ENCODE results near the gene GALNT15.

- no peak for TF ChIP-seq JUND (IDR thresholded peaks at IDR 0.05)
- TF ChIP-seq TAF1 (conservative IDR thresholded peaks at IDR 0.05) = no peak
- TF ChIP-seq, protein P1, sequence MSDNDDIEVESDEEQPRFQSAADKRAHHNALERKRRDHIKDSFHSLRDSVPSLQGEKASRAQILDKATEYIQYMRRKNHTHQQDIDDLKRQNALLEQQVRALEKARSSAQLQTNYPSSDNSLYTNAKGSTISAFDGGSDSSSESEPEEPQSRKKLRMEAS (IDR thresholded peaks at IDR 0.05) = no peak
- TF ChIP-seq EGR1 (IDR thresholded peaks at IDR 0.05; ENCODE audit: low read depth in 2 of 2) = no peak
- TF ChIP-seq CTCF (IDR thresholded peaks at IDR 0.05; ENCODE audit: low read depth, low read length, missing input control) = no peak
- no peak for TF ChIP-seq YY1 (IDR thresholded peaks at IDR 0.05)
- no peak for TF ChIP-seq GABPA (IDR thresholded peaks at IDR 0.05 in 1 of 2, conservative IDR thresholded peaks at IDR 0.05 in 1 of 2)
Measured at GRCh38 chr3:16252988-16253387, 78.5 kb downstream of the GALNT15 start.

All from liver (tissue), 3 donors.